Stimulated activated CD8-positive, alpha-beta memory T cell treated with anti-CD3 and anti-CD28 coated beads, Interleukin-7, amount 100 ng/mL, for 48 hours (primary cell): ENCODE data around the gene HTT.
"Not testable (repeated sequence)": the region's sequence is repeated elsewhere in the genome, so short reads cannot be mapped to it uniquely, and the experiment has no call there.

Experiments used
- DNase-seq, 2 donors: peaks; one replicate each; pipeline ENCODE4 v3.0.0-alpha.2; 2020; ENCODE audit warnings: low read depth in 1 of 2; ENCODE audit errors: extremely low read depth in 1 of 2

HTT gene

DNA sequence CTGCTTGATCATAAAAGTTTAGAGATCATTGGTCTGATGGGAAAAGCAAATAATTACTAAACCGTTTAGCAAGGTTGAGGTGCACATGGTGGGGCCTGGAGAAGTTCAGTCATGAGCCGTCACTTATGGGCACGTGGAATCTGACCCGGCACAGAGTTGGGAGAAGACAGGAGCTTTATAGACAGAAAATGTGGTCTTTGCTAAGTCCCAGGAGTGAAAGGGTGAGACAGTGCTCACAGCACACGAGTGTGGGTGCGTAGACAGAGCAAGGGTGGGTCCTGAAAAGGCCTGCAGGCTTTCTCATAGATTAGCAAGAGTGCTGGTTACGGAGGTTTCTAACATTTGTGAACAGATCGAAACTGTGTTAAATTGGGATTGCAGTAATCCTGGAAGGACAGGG, 43.8 kb downstream of the HTT start:
- no peak for DNase-seq

DNA sequence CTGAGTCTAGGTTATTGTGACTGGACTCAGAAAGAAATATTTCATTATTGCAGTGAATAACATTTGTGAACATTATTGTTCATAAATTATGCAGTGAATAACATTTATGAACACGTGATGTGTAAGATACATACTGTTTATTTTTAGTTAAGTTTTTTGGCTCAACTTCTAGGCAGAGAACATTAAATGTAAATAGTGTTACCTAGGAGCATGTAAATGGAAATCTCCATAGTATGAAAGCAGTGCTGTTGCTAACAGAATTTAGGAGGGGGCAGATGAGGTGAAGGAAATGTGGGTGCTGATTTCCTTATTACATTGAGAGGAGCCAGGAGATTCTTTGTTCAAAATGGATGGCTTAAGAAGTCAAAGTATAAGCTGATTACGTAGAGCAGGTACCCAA, 45.0 kb downstream of the HTT start:
- DNase-seq: no peak

DNA sequence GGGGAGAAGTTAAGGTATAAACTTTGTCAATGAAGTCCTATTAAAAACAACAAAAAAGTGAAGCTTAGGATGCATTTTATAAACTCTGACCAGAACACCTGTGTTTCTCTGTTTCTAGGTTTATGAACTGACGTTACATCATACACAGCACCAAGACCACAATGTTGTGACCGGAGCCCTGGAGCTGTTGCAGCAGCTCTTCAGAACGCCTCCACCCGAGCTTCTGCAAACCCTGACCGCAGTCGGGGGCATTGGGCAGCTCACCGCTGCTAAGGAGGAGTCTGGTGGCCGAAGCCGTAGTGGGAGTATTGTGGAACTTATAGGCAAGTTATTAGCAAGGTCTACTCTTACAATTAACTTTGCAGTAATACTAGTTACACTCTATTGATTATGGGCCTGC, 46.6 kb downstream of the HTT start:
- DNase-seq: no peak

DNA sequence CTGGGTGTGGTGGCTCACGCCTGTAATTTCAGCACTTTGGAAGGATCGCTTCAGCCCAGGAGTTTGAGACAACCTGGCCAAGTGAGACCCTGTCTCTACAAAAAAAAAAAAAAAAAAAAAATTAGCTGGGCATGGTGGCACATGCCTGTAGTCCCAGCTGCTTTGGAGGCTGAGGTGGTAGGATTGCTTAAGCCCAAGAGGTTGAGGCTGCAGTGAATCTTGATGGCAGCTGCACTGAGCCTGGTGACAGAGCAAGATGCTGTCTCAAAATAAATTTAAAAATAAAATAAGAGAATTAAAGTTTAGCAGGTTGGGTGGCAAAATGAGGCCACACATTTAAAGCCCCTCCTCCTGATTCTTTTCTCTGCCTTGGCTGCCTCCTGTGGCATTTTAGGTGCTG, 47.1 kb downstream of the HTT start:
- no peak for DNase-seq

DNA sequence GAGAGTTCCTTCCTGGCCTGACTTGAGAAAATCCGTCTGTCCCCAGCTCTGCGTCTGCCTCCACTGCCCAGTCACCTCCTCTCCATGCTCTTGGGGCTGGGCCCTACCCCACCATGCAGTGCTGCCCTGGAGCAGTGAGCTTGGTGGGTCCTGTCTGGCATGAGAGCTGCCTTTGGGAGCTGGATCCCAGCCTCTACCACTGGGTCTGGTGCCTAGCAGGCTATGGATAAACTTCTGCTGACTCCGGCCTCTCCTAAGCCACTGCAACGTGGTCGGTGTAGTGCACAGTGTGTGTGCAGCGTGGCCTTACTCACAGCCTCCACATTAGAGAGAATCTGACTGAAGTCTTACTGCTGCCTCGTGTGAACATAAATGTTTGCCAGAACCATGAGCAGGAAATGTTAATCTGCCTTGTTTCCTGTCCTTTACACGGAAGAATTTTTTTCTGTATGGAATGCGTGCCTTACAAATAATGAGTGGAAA, 47.6 kb downstream of the HTT start:
- no peak for DNase-seq

DNA sequence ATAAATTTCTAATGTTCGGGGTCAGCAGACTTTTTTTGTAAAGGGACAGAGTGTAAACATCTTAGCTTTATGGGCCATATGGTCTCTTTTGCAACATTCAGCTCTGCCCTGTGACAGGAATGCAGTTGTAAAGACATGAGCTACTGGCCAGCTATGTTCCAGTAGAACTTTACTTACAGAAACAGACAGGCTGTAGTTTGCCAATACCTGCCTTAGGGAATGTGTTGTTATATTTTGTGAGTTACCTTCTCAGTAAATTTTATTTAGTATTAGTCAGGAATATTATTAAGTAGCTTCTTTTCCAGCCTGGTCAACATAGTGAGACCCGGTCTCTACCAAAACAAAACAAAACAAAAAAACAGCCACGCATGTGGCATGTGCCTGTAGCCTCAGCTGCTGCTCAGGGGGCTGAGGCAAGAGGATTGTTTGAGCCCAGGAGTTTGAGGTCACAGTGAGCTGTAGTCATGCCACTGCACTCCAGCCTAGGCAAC, 48.7 kb downstream of the HTT start:
- no peak for DNase-seq

DNA sequence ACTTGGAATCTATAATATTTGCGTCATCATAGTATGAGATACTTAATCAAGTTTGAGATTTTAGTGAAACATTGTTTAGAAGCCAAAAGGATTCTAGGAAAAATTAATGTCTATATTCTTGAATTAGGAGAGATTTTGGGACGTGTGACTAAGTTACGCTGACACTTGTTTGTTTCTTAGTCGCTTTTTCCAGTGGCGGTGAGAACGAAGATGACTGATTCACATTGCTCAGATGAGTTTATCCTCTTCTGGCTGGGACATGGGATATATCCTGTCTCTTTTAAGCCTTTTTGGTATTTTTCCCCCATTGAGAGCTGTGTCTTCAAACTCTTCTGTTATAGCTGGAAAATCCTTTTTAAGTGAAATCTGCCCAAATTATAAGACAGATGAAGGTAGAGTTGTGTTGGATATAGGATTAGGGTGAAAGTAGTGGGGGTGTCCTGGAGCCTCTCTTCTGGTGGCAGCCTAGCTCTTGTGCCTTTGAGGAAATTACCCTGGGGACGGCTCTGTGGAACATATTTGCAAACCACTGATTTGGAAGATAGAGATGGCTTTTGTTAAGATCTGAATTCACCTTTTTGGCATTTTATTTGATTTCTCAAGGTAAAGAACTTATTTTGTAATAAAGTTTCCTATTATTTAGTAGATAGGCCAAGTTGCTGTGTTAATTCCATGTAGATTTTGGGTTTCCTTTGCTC, 49.7 kb downstream of the HTT start:
- no peak for DNase-seq

DNA sequence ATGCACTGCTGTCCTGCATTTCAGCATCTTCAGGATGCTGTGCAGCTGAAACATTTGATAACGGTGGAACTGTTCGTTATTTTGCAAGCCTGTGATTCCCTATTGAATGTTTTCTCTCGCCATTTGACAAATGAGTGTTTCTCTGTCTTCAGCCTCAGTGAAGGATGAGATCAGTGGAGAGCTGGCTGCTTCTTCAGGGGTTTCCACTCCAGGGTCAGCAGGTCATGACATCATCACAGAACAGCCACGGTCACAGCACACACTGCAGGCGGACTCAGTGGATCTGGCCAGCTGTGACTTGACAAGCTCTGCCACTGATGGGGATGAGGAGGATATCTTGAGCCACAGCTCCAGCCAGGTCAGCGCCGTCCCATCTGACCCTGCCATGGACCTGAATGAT, 52.6 kb downstream of the HTT start:
- DNase-seq: no peak

DNA sequence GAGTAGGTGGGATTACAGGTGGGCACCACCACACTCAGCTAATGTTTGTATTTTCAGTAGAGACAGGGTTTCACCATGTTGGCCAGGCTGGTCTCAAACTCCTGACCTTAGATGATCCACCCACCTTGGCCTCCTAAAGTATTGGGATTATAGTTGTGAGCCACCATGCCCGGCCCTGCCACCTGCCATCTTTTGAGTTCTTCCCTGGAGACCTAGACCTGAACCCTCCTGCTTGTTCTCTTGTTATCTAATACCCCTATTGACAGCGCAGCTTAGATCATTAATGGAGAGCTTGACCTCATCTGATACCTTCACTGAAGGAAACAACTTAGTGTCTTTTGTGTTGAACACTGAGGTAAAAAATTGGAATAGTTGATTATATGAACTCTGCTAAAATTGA, 53.6 kb downstream of the HTT start:
- no peak for DNase-seq

DNA sequence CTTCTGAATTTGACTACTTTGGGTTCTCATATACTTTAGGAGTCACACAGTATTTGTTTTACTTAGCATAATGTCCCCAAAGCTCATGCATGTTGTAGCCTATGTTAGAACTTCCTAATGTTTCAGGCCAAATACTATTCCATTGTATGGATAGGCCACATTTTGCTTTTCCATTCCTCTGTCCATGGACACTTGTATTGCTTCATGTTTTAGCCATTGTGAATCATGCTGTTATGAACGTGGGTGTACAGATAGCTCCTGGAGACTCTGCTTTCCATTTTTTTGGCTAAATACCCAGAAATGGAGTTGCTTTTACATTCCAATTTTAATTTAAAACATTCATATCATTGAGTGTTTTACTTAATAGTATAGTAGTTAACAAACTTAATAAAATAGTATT, 54.5 kb downstream of the HTT start:
- no peak for DNase-seq

DNA sequence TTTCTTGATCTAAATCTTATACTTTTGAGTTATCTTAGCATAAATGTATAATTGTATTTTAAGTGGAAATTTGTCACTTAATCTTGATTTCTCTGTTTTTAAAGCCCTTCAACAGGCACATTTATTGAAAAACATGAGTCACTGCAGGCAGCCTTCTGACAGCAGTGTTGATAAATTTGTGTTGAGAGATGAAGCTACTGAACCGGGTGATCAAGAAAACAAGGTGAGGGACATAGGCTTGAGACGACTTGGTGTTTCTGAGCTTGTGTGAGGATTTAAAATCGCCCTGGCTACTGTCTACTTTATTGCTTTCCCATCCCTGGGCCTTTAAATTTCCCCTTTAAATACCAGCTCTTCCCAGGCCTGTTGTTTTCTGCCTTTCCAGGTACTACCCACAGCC, 55.7 kb downstream of the HTT start:
- no peak for DNase-seq

DNA sequence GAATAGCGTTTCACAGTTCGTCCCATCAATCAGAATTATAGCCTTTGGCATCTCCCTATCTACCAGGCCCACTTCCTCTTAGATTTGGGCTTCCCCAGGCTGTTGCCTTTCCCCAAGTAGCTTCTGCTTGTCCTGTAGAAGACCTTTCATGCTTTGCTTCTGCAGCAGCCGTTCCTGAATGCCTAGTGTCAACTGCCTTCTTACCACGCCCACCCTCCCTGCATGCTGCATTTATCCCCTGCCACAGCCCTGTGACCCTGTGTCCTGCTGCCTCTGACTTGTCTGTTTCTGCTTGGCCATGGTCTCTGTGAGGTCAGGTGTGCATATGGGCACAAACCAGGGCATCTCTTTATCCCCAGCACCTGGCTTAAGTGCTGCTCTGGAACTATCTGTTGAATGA, 56.3 kb downstream of the HTT start:
- DNase-seq: no peak

DNA sequence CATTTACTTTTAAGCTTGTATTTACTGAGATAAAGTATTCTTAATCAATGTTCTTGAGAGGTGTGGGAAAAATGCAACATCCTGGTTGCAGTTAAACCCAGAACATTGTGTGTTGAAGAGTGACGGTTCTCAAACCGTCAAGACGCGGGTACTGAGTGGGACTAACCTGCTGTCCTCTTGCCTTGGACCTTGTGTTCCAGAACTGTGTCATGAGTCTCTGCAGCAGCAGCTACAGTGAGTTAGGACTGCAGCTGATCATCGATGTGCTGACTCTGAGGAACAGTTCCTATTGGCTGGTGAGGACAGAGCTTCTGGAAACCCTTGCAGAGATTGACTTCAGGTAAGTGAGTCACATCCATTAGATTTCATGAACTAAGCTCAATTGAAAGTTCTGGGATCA, 59.7 kb downstream of the HTT start:
- no peak for DNase-seq

DNA sequence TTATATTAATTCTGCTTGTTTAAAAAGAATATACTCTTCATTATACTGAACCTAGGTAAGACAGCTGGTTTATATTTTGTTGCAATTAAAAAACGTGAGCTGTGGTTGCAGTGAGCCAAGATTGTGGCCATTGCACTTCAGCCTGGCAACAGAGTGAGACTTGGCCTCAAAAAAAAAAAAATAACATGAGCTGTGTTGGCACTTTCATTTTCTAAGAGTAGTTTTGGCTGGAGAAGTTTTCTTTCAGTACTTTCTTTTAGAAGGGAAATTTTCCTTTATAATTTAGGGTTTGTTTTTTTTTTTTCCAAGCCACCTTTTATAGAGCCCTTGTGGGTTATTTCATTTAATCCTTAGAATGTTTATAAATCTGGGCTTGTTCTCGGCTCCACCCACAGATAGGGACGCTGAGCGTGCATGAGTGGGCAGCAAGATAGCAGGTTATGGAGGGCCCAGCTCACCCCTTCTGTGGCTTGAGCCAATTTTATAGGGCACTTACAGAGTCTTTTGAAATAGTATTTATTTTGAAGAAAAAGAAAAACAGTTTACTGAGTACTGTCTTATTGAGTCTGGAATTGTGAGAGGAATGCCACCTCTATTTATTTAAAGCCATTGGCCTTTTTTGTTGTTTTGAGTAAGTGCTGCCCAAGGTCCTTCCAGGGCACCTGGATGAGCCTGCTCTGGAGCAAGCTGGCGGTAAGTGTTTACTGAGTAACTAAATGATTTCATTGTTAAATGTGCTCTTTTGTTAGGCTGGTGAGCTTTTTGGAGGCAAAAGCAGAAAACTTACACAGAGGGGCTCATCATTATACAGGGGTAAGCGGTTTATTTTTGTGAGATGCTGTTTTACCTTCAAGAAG, 60.9 kb downstream of the HTT start:
- no peak for DNase-seq

DNA sequence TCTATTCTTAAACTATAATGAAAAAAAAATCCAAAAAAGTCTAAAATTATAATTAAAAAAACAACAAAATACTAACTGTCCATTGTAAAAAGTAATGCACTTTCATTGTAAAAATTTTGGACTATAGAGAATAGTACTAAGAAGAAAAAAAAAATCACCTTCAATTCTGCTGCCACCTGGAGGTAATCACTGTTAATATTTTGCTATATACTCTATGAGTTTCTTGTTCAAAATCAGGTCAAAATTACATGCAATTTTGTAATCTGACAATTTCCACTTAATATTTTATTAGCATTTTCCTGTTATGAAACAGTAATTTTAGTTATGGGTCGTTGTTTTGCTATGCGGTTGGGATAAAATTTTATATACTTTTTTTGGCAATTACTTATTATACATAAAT, 62.0 kb downstream of the HTT start:
- no peak for DNase-seq

DNA sequence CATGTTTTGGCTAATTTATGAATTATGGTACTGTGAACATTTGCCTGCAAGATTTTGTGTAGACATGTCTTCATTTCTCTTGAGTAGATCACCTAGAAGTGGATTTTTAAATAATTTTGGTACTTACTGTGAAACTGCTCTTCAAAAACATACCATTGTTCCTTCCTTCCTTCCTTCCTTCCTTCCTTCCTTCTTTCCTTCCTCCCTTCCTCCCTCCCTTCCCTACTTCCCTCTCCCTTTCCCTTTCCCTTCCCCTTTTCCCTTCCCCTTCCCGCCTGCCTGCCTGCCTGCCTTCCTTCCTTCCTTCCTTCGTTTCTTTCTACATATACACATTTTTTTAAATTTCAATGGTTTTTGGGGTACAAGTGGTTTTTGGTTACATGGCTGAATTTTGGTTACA, 63.4 kb downstream of the HTT start:
- no peak for DNase-seq

DNA sequence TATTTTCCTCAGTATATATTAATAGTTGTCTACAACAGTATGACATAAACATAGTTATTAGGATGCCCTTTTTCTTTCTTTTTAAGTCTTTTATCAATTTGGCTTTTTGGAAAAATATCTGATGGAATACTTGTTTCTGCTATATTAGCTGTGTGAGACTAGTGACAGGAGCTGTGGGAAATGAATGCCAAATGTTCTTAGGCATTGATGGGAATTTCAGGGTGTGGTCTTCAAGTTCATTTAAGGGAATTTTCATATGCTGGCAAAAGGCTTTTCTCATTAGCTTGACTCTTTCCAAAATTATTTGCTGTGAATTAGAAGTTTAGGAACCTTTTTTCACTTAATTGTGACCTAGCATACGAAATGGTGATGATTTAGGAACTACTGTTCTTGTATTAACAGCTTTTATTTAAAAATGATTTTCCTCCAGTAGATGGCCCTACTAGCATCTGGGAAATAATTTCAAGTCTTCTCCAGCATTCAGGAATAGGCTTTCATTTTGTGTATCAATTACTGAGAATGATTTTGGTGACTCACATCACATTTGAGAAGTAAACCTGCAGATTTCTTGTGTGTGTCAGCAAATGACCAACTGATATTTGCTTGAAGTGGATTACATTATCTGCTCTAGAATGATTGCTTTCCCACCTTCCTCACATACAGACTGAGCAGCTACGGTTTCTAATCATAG, 70.9 kb downstream of the HTT start:
- no peak for DNase-seq

DNA sequence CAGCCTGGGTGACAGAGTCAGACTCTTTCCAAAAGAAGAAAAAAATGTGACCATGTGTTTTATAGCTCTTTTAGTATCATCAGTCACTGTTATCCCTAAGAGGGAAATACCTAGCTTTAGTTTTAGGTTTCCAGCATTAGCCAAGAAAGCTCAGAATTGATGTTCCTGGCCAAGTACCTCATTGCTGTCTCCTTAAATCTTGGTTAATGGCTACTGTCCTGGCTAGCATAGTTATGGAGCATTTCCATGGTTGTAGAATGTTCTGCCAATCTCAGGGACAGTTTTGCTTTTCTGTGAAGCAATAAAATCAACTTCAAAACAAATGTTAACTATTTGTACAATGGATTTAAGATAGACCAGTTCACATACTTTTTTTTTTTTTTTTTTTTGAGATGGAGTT, 74.4 kb downstream of the HTT start:
- DNase-seq: no peak

DNA sequence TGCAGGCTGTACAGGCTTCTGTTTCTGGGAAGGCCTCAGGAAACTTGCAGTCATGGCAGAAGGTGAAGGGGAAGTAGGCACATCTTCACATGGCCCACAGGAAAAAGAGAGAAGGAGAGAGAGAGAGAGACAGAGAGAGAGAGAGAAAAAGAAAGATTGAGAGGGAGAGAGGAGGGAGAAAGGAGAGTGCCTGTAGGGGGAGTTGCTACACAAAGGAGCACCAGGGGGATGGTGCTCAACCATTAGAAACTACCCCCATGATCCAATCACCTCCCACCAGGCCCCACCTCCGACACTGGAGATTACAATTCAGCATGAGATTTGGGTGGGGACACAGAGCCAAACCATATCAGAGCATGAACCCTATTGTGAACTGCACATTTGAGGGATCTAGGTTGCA, 76.8 kb downstream of the HTT start:
- not testable (repeated sequence) for DNase-seq

DNA sequence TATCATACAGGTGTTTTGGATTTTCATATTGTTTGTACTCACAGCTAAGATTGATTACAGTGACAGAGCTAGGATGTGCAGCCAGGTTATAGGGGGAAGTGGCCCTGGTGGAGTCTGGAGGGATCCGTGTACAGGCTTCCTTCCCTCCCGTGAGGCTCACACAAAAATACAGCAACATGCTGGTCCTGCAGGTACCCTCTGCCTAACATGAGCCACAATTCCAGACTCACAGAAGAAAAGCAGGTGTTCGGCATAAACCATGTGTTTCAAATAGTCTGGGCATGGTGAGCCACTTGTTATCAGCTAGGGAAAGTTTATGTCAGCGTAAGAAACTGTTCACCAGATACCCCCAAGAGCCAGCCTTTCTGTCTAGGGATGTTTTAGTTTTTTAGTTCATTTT, 82.9 kb downstream of the HTT start:
- DNase-seq: no peak

DNA sequence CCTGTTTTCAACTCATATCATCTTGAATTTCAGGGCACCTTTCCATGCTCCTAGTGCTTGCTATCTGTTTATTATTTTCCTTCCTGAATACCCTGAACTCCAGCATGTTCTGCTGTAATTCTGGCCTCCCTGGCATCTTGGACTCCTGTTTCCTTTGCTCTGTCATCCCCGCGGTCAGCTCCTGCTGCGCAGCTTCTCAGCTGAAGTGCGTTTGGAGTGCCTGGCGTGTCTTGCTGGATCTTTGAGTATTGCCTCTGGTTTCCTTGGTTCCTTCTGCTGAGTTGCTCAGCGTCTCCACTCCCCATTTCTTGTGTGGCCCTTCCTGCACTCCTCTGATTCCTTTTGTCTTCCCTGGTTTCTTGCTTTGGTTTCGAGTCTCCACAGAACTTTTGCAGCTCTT, 84.4 kb downstream of the HTT start:
- no peak for DNase-seq

DNA sequence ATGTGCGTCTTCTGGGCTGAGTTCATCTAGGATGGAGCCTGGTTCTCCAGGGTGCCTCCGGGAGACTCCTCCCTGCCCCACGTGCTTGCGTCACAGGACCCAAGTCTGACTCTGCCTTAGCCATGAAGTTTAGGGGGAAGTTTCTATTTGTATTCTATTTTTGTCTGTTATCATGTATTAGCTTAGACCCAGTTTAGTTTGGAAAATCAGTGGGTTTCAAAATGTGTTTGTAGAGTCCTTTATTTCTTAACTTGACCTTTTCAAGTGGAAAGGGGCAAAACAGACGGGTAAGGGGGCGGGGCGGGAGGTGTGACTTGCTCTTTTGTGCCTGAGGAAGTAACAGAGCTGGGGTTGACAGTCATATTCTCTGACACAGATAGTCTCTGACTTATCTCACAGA, 86.0 kb downstream of the HTT start:
- no peak for DNase-seq
